ENCODE measurements around the gene GPC6.

DNA sequence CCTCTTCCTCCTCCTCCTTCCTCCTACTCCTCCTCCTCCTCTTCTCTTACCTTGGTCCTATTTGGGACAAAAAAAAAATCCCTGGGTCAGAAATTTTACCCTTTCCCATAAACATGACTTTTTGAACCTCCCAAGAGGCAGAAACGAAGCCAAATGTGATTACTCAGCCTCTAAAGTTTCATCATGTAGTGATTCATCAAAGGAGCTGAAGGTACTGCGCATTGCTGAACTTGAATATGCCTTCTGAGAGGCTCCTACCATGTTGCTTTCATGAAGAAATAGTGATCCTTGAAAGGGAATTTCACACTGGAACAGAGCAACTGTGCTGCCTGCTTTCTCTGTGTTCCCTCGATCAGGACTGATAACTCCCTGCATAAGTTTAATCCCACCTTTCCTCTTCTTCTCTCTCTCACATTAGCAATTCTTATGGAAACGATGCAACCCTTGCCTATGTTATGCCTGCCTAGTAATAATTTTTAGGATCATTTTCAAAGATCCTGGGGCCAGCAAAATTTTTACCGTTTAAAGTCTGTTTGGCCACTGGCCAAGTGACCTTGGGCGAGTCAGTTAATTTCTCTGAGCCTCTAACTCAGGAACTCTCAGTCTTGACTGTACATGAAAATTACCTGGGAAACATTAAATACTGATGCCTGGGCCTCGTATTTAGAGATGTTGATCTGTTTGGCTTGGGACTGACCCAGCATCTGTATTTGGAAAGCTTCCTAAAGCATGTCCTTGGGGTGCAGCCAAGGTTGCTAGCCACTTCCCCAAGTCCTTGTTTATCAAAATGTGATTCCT is 1103.3 kb downstream of the GPC6 start:
- TF ChIP-seq, protein P1, sequence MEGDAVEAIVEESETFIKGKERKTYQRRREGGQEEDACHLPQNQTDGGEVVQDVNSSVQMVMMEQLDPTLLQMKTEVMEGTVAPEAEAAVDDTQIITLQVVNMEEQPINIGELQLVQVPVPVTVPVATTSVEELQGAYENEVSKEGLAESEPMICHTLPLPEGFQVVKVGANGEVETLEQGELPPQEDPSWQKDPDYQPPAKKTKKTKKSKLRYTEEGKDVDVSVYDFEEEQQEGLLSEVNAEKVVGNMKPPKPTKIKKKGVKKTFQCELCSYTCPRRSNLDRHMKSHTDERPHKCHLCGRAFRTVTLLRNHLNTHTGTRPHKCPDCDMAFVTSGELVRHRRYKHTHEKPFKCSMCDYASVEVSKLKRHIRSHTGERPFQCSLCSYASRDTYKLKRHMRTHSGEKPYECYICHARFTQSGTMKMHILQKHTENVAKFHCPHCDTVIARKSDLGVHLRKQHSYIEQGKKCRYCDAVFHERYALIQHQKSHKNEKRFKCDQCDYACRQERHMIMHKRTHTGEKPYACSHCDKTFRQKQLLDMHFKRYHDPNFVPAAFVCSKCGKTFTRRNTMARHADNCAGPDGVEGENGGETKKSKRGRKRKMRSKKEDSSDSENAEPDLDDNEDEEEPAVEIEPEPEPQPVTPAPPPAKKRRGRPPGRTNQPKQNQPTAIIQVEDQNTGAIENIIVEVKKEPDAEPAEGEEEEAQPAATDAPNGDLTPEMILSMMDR (IDR thresholded peaks at IDR 0.05), result no peak
- no peak for TF ChIP-seq EZH2 (IDR thresholded peaks at IDR 0.05)

All from neural progenitor cell (in vitro differentiated cells).